ENCODE results near the gene KRT3.

- TF ChIP-seq GLIS2 (tag by site-specific recombination; IDR thresholded peaks at IDR 0.05) (no peak), CTCF (tag by site-specific recombination; IDR thresholded peaks at IDR 0.05) (no peak), ZSCAN30 (tag by site-specific recombination; IDR thresholded peaks at IDR 0.05) (no peak), ZNF561 (tag by site-specific recombination; IDR thresholded peaks at IDR 0.05; ENCODE audit: borderline replicate concordance) (no peak), ELK4 (IDR thresholded peaks at IDR 0.05; ENCODE audit: borderline replicate concordance, low read depth, low read length) (no peak), REST (tag by site-specific recombination; IDR thresholded peaks at IDR 0.05) (no peak)
Observed at GRCh38 chr12:52815676-52816588, 20.0 kb upstream of the KRT3 start.
